GM18909 (cell line): Measurements from ENCODE around the gene NSDHL.

Source experiments
- ATAC-seq: cut with Tn5 transposase; IDR thresholded peaks from one replicate; pipeline ENCODE4 v1.9.1; 2021; ENCODE audit warnings: mild to moderate bottlenecking; ENCODE audit not compliant: unreplicated experiment, poor library complexity

Gene NSDHL

GRCh38 chrX:152842772-152843338 is 12.0 kb downstream of the NSDHL start:
- ATAC-seq, result no peak

- no peak for ATAC-seq
Observed at GRCh38 chrX:152843852-152844251, 13.0 kb downstream of the NSDHL start.

GRCh38 chrX:152844256-152844655 is 13.4 kb downstream of the NSDHL start:
- no peak for ATAC-seq

- no peak for ATAC-seq
Observed at GRCh38 chrX:152845618-152846240, 14.9 kb downstream of the NSDHL start.

GRCh38 chrX:152847281-152847680 is 16.4 kb downstream of the NSDHL start:
- ATAC-seq, result no peak

GRCh38 chrX:152850465-152850864 is 19.6 kb downstream of the NSDHL start:
- ATAC-seq, result no peak

- ATAC-seq, result no peak
Observed at GRCh38 chrX:152853986-152854385, 23.1 kb downstream of the NSDHL start.

GRCh38 chrX:152861116-152861515 is 30.3 kb downstream of the NSDHL start:
- ATAC-seq, result no peak

- ATAC-seq, result no peak
Observed at GRCh38 chrX:152861826-152862225, 31.0 kb downstream of the NSDHL start.

GRCh38 chrX:152865232-152865920 is 34.5 kb downstream of the NSDHL start:
- no peak for ATAC-seq

- ATAC-seq, result no peak
Observed at GRCh38 chrX:152866386-152866785, 35.5 kb downstream of the NSDHL start.

GRCh38 chrX:152869972-152870371 is 39.1 kb downstream of the NSDHL start:
- no peak for ATAC-seq

- ATAC-seq, result no peak
Observed at GRCh38 chrX:152871260-152871659, 40.4 kb downstream of the NSDHL start.

- ATAC-seq, result no peak
Observed at GRCh38 chrX:152872522-152872921, 41.7 kb downstream of the NSDHL start.

- ATAC-seq, result no peak
Observed at GRCh38 chrX:152873361-152873760, 42.5 kb downstream of the NSDHL start.

GRCh38 chrX:152876931-152877840 is 46.3 kb downstream of the NSDHL start:
- ATAC-seq, result no peak

- ATAC-seq, result no peak
Observed at GRCh38 chrX:152878976-152879755, 48.3 kb downstream of the NSDHL start.

- ATAC-seq, result no peak
Observed at GRCh38 chrX:152881289-152881688, 50.4 kb downstream of the NSDHL start.

- no peak for ATAC-seq
Observed at GRCh38 chrX:152884171-152884570, 53.3 kb downstream of the NSDHL start.

- no peak for ATAC-seq
Observed at GRCh38 chrX:152886716-152887115, 55.9 kb downstream of the NSDHL start.
